GM10248 (cell line): ENCODE data around the gene GFRA1.

Source experiments
- CTCF ChIA-PET: fragments of 300-600 bp; sonication (Branson Sonifier 250); formaldehyde crosslinking; extraction: SDS; loops from one replicate; lab custom pipeline; 2021; ENCODE audit warnings: antibody characterized with exemption; lab: Yijun Ruan, JAX
- POLR2A ChIA-PET: fragments of 350-650 bp; sonication (Branson Sonifier 250); formaldehyde crosslinking; extraction: SDS; loops from one replicate; lab custom pipeline; 2020; ENCODE audit warnings: antibody characterized with exemption; lab: Yijun Ruan, JAX
- DNase-seq: peaks from one replicate; pipeline ENCODE4 v3.0.0; 2012; ENCODE audit errors: extremely low spot score
- TF ChIP-seq, protein P1 (sequence below): IDR thresholded peaks from 2 replicates; pipeline ENCODE4 v1.5.1; 2012; ENCODE audit warnings: mild to moderate bottlenecking, low read depth; ENCODE audit errors: extremely low read depth, missing control alignments, control extremely low read depth

The GFRA1 gene

GRCh38 chr10:116141855-116142254, 131.2 kb downstream of the GFRA1 start:
- ChIA-PET CTCF (interaction anchor here (1.6 kb wide), 1 partner anchor 21 kb away, joined by 3 read pairs; no protein-coding TSS in a partner anchor), POLR2A (no interaction called here)
- no peak for DNase-seq
- TF ChIP-seq, protein P1, sequence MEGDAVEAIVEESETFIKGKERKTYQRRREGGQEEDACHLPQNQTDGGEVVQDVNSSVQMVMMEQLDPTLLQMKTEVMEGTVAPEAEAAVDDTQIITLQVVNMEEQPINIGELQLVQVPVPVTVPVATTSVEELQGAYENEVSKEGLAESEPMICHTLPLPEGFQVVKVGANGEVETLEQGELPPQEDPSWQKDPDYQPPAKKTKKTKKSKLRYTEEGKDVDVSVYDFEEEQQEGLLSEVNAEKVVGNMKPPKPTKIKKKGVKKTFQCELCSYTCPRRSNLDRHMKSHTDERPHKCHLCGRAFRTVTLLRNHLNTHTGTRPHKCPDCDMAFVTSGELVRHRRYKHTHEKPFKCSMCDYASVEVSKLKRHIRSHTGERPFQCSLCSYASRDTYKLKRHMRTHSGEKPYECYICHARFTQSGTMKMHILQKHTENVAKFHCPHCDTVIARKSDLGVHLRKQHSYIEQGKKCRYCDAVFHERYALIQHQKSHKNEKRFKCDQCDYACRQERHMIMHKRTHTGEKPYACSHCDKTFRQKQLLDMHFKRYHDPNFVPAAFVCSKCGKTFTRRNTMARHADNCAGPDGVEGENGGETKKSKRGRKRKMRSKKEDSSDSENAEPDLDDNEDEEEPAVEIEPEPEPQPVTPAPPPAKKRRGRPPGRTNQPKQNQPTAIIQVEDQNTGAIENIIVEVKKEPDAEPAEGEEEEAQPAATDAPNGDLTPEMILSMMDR = no peak

DNA sequence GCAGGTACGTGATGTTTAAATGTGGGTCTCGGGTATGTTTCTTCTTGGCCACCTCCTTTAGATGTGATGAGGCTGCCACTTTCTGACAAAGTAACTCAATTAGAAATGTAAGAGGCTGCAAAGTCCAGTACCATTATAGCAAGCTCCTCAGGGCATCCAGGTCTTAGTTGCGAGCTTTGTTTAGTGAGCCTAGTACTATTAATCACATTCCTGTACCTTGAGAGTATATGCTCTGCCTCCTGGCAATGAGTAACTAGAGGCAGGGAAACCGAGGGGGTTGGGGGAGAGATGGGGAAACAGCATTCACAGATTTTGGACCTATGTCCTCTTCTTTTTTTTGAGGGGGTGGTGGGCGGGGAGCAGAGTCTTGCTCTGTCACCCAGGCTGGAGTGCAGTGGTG, 131.8 kb downstream of the GFRA1 start:
- TF ChIP-seq, protein P1 = no peak
- ChIA-PET CTCF (interaction anchor here (1.6 kb wide), 1 partner anchor 20 kb away, joined by 3 read pairs; no protein-coding TSS in a partner anchor), POLR2A (no interaction called here)
- no peak for DNase-seq

DNA sequence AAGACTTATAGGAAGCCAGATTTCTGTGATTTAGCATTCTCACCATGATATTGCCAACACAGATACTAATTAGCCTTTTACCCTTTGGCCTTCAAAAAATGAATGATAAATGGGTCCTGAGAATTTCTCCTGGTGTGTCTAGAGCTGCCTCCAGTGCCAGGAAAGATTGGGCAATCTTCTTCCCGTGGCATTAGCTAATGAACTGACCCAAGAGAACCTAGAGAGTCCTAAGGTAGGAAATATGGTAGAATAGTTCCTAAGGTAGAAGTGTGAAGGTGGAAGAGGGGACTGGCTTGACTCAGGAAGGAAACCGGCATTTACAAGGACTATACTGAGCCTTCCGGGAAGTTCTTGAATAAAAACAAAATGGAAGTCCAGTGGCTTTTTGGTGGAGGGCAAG, 133.1 kb downstream of the GFRA1 start:
- TF ChIP-seq, protein P1 = no peak
- POLR2A ChIA-PET = no interaction called here
- CTCF ChIA-PET = no interaction called here
- no peak for DNase-seq

GRCh38 chr10:116138897-116139296, 134.1 kb downstream of the GFRA1 start:
- TF ChIP-seq, protein P1 = no peak
- DNase-seq = no peak
- ChIA-PET CTCF (interaction anchor here (0.9 kb wide), 1 partner anchor 28 kb away, joined by 3 read pairs; no protein-coding TSS in a partner anchor), POLR2A (no interaction called here)

GRCh38 chr10:116136261-116136660, 136.7 kb downstream of the GFRA1 start:
- POLR2A ChIA-PET = no interaction called here

DNA sequence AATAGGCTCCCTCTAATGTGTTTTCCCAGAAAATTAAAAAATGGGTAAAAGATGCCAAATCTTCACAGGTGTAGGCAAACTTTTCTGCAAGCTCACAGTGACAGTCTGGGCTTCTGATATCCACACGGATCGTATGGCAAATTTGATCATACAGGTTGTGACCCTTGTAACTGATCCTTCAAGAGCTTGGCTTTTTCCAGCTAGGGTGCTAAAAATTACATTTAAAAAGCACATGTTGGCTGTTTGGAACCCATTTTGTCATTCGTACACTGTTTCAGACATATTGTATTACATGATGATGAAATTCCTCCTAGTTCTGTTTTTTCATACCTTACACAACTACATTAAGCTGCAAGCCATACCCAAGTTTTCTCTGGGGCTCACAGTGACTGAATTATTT, 138.7 kb downstream of the GFRA1 start:
- ChIA-PET POLR2A (no interaction called here), CTCF (no interaction called here)
- TF ChIP-seq, protein P1 = no peak
- DNase-seq = no peak

More at GRCh38 chr10:116136261-116136660, 136.7 kb downstream of the GFRA1 start:
- CTCF ChIA-PET = no interaction called here
- TF ChIP-seq, protein P1 = no peak
- DNase-seq = no peak
